Endothelial cell of umbilical vein (primary cell): ENCODE results near the gene ZCWPW2. TPM values are rescaled to one million over a fixed set of nuclear protein-coding genes. Genes with fewer than 3 reads are reported as not detected.

Source experiments
- BruUV-seq: library from RNA; stranded (reverse); fragments of 400-500 nt; replicated peaks from 2 replicates; lab custom pipeline; 2021; lab: Mats Ljungman, UMichigan
- CTCF ChIA-PET: fragments of 300-600, 350-600 bp; sonication (Branson Sonifier 250); formaldehyde crosslinking; loops from one replicate; lab custom pipeline; 2021; ENCODE audit warnings: antibody characterized with exemption, inconsistent platforms; lab: Charles Lee
- POLR2A ChIA-PET: fragments of 300-600, 350-600 bp; sonication (Branson Sonifier 250); formaldehyde crosslinking; loops from one replicate; lab custom pipeline; 2021; ENCODE audit warnings: antibody characterized with exemption, inconsistent platforms; lab: Charles Lee
- DNase-seq: peaks from one replicate; pipeline ENCODE4 v3.0.0-alpha.2; 2011; ENCODE audit warnings: low read depth, low spot score
- FAIRE-seq: peaks from 2 replicates; lab custom pipeline; 2011; peaks lifted over from hg19 to GRCh38; lab: Jason Lieb, UNC
- H2AFZ ChIP-seq: 2 replicates; pipeline ENCODE4 v1.6.0; 2012; ENCODE audit warnings: low read depth, low read length, control low read depth, inconsistent platforms
- H3K27ac ChIP-seq: 2 replicates; pipeline ENCODE4 v1.5.1; 2011; ENCODE audit warnings: low read depth, mild to moderate bottlenecking, control low read depth, low read length, moderate library complexity; ENCODE audit not compliant: insufficient read depth
- H3K27me3 ChIP-seq, 2 experiments: 2 replicates each; pipeline versions ENCODE4 v1.6.0 to v1.6.1; 2011; ENCODE audit warnings: low read length in 2 of 2, mixed read lengths in 1 of 2; ENCODE audit not compliant: control insufficient read depth in 2 of 2, insufficient read depth in 2 of 2
- H3K36me3 ChIP-seq, 2 experiments: 2 replicates in 1 of 2; 3 replicates in 1 of 2; pipeline ENCODE4 v1.5.1; 2011; ENCODE audit warnings: low read length in 2 of 2, mild to moderate bottlenecking in 1 of 2, moderate library complexity in 1 of 2; ENCODE audit not compliant: control insufficient read depth in 2 of 2, insufficient read depth in 2 of 2; ENCODE audit errors: extremely low read depth in 1 of 2
- H3K4me1 ChIP-seq: 3 replicates; pipeline ENCODE4 v1.5.1; 2011; ENCODE audit warnings: mild to moderate bottlenecking, low read length; ENCODE audit not compliant: control insufficient read depth, insufficient read depth; ENCODE audit errors: extremely low read depth
- H3K4me2 ChIP-seq: 2 replicates; pipeline ENCODE4 v1.6.1; 2011; ENCODE audit warnings: low read length, control low read depth, mixed read lengths; ENCODE audit not compliant: insufficient read depth
- H3K4me3 ChIP-seq, 3 experiments: fragments of 200-600 bp in 1 of 3; sonication (generic), shearing (Covaris generic) in 1 of 3; replicated peaks in 1 of 3; 2 replicates each; pipeline ENCODE4 v1.5.1; 2011 to 2016; ENCODE audit warnings: control low read depth in 3 of 3, low read length in 3 of 3, mild to moderate bottlenecking in 2 of 3, inconsistent platforms in 1 of 3, low read depth in 1 of 3, moderate library complexity in 1 of 3; ENCODE audit not compliant: insufficient read depth in 1 of 3
- H3K79me2 ChIP-seq: 2 replicates; pipeline ENCODE4 v1.6.0; 2012; ENCODE audit warnings: low read length, inconsistent platforms; ENCODE audit not compliant: control insufficient read depth, insufficient read depth
- H3K9ac ChIP-seq: replicated peaks from 2 replicates; pipeline ENCODE3; 2011; ENCODE audit warnings: low read length, control low read depth; ENCODE audit not compliant: insufficient read depth; ENCODE audit errors: extremely low read depth
- H3K9me1 ChIP-seq: replicated peaks from 3 replicates; pipeline ENCODE4 v1.6.0; 2011; ENCODE audit warnings: mild to moderate bottlenecking, low read length; ENCODE audit not compliant: control insufficient read depth, insufficient read depth; ENCODE audit errors: extremely low read depth
- H3K9me3 ChIP-seq: replicated peaks from 2 replicates; pipeline ENCODE4 v1.5.1; 2012; ENCODE audit warnings: low read length, inconsistent platforms; ENCODE audit not compliant: control insufficient read depth, insufficient read depth
- H4K20me1 ChIP-seq: replicated peaks from 2 replicates; pipeline ENCODE3; 2011; ENCODE audit warnings: mild to moderate bottlenecking, low read length; ENCODE audit not compliant: control insufficient read depth, insufficient read depth; ENCODE audit errors: extremely low read depth
- EZH2 ChIP-seq: IDR thresholded peaks from 2 replicates; pipeline ENCODE4 v1.6.1; 2012; ENCODE audit warnings: borderline replicate concordance, low read depth, mild to moderate bottlenecking, moderate library complexity, low read length, inconsistent platforms; ENCODE audit not compliant: severe bottlenecking
- FOS ChIP-seq: IDR thresholded peaks from 2 replicates; pipeline ENCODE4 v1.6.1; 2011; ENCODE audit warnings: mild to moderate bottlenecking, low read length, moderate library complexity, borderline replicate concordance; ENCODE audit not compliant: insufficient read depth
- GATA2 ChIP-seq: IDR thresholded peaks from 2 replicates; pipeline ENCODE4 v1.7.0; 2011; ENCODE audit warnings: low read depth, mild to moderate bottlenecking, moderate library complexity, mixed read lengths, low read length; ENCODE audit not compliant: insufficient read length, insufficient read depth
- JUN ChIP-seq: IDR thresholded peaks from 2 replicates; pipeline ENCODE4 v1.6.1; 2011; ENCODE audit warnings: borderline replicate concordance, low read depth; ENCODE audit not compliant: insufficient read length, insufficient read depth
- MYC ChIP-seq: IDR thresholded peaks from one replicate; pipeline ENCODE4 v1.6.1; 2011; ENCODE audit warnings: mild to moderate bottlenecking, low read depth, low read length
- POLR2A ChIP-seq: IDR thresholded peaks from 2 replicates; pipeline ENCODE4 v1.6.1; 2012; ENCODE audit warnings: low read depth, mild to moderate bottlenecking, control low read depth, low read length
- POLR2AphosphoS5 ChIP-seq: IDR thresholded peaks from 2 replicates; pipeline ENCODE4 v1.6.1; 2012; ENCODE audit warnings: low read depth, mild to moderate bottlenecking, control low read depth, low read length, moderate library complexity; ENCODE audit not compliant: insufficient read depth
- dilution Hi-C: fragments of 300-500 bp; cut with MboI; formaldehyde crosslinking; loops from one replicate; pipeline ENCODE4 v1.15.0; 2019; ENCODE audit warnings: low sequenced_read_pairs; ENCODE audit not compliant: extremely low pct_ligation_motif_present
- intact Hi-C: fragments of 100-400 bp; cut with micrococcal nuclease; formaldehyde crosslinking; loops from one replicate; pipeline ENCODE4 v1.10.0; 2022
- polyA plus RNA-seq, 4 experiments: library from polyadenylated mRNA; depleted of rRNA in 3 of 4; stranded (reverse) in 3 of 4; unstranded in 1 of 4; fragments of >200 nt; gene quantifications; 2 replicates each; pipeline versions ENCODE4 v1.2.1 to v1.2.3, GENCODE V29; 2011 to 2012; ENCODE audit warnings: missing spikeins in 1 of 4
- total RNA-seq: library from RNA; stranded (reverse); gene quantifications from 2 replicates; pipeline ENCODE4 v1.2.3, GENCODE V29; 2021
- TF ChIP-seq, protein P1 (sequence below): IDR thresholded peaks from 2 replicates; pipeline ENCODE4 v1.6.1; 2011; ENCODE audit not compliant: insufficient read depth, insufficient read length
- TF ChIP-seq, protein P2 (sequence below), 2 donors: IDR thresholded peaks; 1 replicate in 1 of 2; 2 replicates in 1 of 2; pipeline ENCODE4 v1.5.1; 2011; ENCODE audit warnings: low read length in 2 of 2, mild to moderate bottlenecking in 2 of 2, moderate library complexity in 2 of 2, control low read depth in 1 of 2, inconsistent platforms in 1 of 2, low read depth in 1 of 2; ENCODE audit not compliant: insufficient read depth in 1 of 2; ENCODE audit errors: extremely low read depth in 1 of 2

ZCWPW2 gene
- total and polyA plus RNA-seq, 2 donors (not counting 3 experiments of a cell fraction or from before 2014, with no cell fraction given) = 0.04 to 0.40 TPM

DNA sequence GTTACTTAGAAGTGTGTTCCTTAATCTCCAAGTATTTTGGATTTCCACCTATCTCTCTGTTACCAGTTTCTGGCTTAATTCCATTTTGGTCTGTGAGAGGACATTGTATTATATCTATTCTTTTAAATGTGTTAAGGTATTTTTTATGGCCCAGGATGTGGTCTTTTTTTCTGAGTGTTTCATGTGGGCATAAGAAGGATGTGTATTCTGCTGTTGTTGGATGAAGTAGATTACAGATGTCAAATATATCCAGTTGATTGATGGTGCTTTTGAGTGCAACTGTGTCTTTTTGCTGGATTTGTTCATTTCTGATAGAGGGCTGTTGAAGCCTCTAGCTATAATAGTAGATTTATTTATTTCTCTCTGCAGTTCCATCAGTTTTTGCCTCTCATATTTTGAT is 136.6 kb downstream of the ZCWPW2 start:
- Histone ChIP-seq H3K4me1 (no peaks in the 10 kb centered on the region), H3K9ac (no peak overlapping the region), H2AFZ (no peak overlapping the region), H3K79me2 (no peaks in the 10 kb centered on the region), H3K9me3 (no peaks in the 10 kb centered on the region), H3K9me1 (no peaks in the 10 kb centered on the region), H3K4me2 (no peak overlapping the region), H3K36me3 (no peaks in the 10 kb centered on the region), H3K27ac (no peak overlapping the region), H3K4me3 (no peak overlapping the region), H3K27me3 (no peaks in the 10 kb centered on the region), H4K20me1 (no peaks in the 10 kb centered on the region)
- TF ChIP-seq, protein P1, sequence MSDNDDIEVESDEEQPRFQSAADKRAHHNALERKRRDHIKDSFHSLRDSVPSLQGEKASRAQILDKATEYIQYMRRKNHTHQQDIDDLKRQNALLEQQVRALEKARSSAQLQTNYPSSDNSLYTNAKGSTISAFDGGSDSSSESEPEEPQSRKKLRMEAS = no peak
- TF ChIP-seq MYC (no peak), POLR2A (no peak), POLR2AphosphoS5 (no peak), GATA2 (no peak), EZH2 (no peak), JUN (no peak), FOS (no peak)
- TF ChIP-seq, protein P2, sequence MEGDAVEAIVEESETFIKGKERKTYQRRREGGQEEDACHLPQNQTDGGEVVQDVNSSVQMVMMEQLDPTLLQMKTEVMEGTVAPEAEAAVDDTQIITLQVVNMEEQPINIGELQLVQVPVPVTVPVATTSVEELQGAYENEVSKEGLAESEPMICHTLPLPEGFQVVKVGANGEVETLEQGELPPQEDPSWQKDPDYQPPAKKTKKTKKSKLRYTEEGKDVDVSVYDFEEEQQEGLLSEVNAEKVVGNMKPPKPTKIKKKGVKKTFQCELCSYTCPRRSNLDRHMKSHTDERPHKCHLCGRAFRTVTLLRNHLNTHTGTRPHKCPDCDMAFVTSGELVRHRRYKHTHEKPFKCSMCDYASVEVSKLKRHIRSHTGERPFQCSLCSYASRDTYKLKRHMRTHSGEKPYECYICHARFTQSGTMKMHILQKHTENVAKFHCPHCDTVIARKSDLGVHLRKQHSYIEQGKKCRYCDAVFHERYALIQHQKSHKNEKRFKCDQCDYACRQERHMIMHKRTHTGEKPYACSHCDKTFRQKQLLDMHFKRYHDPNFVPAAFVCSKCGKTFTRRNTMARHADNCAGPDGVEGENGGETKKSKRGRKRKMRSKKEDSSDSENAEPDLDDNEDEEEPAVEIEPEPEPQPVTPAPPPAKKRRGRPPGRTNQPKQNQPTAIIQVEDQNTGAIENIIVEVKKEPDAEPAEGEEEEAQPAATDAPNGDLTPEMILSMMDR (IDR thresholded peaks at IDR 0.05; ENCODE audit: extremely low read depth in 1 of 2, insufficient read depth in 1 of 2, low read depth in 1 of 2, low read length in 2 of 2) = no peak
- ChIA-PET POLR2A (no interaction called here), CTCF (no interaction called here)
- no peak for DNase-seq
- dilution Hi-C loops (no loop called here), intact Hi-C loops (no loop called here)
- FAIRE-seq = no peak
- BruUV-seq = no TSS peak
